Fibroblast of lung (primary cell): Measurements from ENCODE around the gene ROMO1.

Source experiments
- EZH2 ChIP-seq: IDR thresholded peaks from 2 replicates; pipeline ENCODE4 v1.5.1; 2012; ENCODE audit warnings: low read length, control low read depth, mild to moderate bottlenecking; ENCODE audit errors: missing control alignments
- TF ChIP-seq, protein P1 (sequence below), 2 donors: IDR thresholded peaks in 1 of 2; conservative IDR thresholded peaks in 1 of 2; 1 replicate in 1 of 2; 2 replicates in 1 of 2; pipeline ENCODE4 v1.5.1; 2011 to 2012; ENCODE audit warnings: low read length in 2 of 2, control low read depth in 1 of 2, inconsistent platforms in 1 of 2, low read depth in 1 of 2, mild to moderate bottlenecking in 1 of 2

DNA sequence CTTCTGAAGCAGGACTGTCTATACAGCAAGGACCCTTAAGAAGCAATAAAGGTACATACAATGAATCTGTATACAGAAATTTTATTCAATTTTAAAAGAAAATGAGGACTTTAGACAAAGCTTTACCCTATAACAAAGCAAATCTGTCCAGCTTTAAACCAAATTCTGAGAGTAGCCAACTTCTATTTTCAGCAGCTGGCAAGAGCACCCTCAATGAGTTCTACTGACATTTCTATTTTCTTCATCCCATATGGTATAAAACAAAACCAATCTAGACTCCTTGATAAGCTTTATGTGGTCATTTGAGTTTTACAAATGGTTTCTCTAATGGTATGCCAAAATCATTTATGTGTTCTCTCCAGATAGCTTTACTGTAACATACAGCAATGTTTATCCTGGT is 47.2 kb upstream of the ROMO1 start:
- TF ChIP-seq, protein P1, sequence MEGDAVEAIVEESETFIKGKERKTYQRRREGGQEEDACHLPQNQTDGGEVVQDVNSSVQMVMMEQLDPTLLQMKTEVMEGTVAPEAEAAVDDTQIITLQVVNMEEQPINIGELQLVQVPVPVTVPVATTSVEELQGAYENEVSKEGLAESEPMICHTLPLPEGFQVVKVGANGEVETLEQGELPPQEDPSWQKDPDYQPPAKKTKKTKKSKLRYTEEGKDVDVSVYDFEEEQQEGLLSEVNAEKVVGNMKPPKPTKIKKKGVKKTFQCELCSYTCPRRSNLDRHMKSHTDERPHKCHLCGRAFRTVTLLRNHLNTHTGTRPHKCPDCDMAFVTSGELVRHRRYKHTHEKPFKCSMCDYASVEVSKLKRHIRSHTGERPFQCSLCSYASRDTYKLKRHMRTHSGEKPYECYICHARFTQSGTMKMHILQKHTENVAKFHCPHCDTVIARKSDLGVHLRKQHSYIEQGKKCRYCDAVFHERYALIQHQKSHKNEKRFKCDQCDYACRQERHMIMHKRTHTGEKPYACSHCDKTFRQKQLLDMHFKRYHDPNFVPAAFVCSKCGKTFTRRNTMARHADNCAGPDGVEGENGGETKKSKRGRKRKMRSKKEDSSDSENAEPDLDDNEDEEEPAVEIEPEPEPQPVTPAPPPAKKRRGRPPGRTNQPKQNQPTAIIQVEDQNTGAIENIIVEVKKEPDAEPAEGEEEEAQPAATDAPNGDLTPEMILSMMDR (conservative IDR thresholded peaks at IDR 0.05 in 1 of 2, IDR thresholded peaks at IDR 0.05 in 1 of 2; ENCODE audit: low read depth in 1 of 2, low read length in 2 of 2), result no peak
- TF ChIP-seq EZH2, result no peak
